T47D (cell line): ENCODE data around the gene CFTR.

ENCODE experiments used
- DNase-seq, 2 experiments: peaks; one replicate each; pipeline versions ENCODE4 v3.0.0 to v3.0.0-alpha.2; 2011 to 2012; ENCODE audit warnings: low read depth in 1 of 2, low spot score in 1 of 2
- JUND ChIP-seq: IDR thresholded peaks from 2 replicates; pipeline ENCODE4 v1.6.1; 2012; ENCODE audit warnings: low read depth
- in situ Hi-C: cut with HindIII; loops from 2 replicates; pipeline ENCODE4 v1.10.0; 2016; ENCODE audit warnings: low sequenced_read_pairs, low pct_unique_long_range_greater_than_20kb

Gene CFTR

DNA sequence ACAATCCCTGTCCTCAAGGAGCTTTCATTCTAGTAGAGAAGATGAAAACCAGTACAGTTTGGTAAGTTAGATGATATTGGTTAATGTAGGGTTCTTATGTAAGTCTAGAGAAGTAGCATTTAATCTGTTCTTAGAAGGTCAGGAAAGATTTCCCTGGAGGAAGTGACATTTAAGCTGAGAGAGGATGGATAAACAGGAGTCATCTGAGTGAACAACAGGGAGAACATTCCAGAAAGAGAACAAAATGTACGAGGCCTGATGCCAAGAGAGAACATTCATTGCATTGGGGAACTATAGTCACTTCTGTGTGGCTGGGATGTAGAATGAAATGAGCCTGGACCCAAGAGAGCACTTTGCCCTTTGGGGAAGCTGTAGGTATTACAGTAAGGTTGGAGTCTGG lies 88.0 kb downstream of the CFTR start:
- in situ Hi-C loops, result no loop called here
- DNase-seq, result no peak
- no peak for TF ChIP-seq JUND

DNA sequence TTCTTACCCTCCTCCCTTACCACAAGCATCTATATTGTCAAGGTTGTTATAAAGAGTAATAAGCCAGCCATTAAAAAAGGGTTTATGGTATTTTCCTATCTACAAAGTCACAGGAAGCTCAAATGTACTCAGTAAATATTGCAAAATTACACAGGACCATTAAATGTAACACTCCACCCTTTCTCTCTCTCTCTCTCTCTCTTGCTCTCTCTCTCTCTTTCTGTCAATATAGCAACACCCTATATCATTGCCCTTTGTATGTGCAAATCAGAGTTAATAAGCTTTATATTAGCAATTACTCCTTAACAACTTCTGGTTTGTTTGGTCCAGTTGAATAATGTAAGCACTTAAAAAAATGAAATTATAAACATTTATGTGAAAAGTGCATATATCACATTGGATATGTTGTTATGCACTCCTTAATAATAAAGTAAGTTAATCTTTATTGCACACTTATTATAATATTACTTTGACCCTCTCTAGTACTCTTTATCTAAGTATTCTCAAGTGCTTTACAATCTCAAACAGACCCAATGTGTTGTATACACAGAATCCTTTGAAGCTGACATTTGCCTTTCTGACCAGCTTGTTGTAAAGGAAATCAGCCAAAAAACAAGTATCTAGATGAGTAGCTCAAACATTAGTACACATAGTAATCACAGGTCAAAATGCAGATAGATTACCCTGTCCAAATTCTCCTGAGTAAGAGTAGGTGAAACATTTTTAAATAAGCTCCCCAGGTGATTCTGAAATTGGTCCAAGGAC lies 93.2 kb downstream of the CFTR start:
- no peak for TF ChIP-seq JUND
- DNase-seq, result no peak
- in situ Hi-C loops, result no loop called here

DNA sequence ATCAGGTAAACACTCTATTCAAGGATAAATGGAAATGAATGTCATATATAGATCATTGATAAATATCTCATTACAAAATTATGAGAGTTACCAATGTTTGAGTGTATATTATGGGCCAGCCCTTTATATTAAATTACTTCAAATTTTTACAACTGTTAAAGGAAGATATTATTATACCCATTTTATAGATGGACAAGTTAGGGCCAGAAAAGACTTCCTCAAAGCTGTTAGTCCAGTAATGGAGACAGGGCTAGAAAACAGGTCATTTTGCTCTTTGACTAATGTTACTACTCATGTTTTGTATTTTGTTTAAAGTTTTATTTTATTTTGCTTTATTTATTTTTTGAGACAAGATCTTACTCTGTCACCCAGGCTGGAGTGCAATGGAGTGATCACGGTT lies 101.6 kb downstream of the CFTR start:
- no peak for DNase-seq
- no peak for TF ChIP-seq JUND
- in situ Hi-C loops, result no loop called here

DNA sequence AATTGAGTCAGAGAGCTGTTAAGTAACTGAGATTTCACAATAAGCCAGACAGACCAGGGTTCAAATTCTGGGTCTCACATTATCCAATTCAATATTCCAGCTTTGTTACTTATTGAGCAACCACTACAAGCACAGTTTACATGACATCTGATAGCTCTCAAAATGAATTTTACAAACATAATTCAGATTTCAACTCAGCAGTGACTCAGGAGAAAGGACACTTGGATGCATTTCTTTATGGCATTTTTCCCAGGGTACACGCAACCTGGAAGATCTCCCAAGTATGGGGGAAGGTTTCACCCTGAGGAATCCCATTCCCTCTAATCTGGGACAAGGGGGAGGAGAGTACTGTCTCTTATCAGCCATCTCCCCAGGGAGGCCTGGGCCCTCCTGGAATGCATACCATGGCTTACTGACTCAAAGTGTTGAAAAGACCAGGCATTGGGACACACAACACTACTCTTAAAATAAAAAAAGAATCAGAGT lies 102.4 kb downstream of the CFTR start:
- peak in 1 of 2 experiments; percentile 1 for DNase-seq
- in situ Hi-C loops, result no loop called here
- no peak for TF ChIP-seq JUND

DNA sequence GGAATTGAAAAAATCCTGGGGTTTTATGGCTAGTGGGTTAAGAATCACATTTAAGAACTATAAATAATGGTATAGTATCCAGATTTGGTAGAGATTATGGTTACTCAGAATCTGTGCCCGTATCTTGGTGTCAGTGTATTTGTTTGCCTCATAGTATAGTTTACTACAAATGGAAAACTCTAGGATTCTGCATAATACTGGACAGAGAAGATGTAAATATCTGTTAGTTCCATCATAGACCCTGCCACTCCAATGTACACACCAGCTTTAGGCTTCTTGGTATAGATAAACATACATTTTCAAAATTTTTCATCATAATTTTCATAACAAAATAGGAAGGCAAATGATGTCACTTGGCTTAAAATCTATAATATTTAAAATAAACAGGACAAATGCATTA lies 108.1 kb downstream of the CFTR start:
- DNase-seq, result no peak
- in situ Hi-C loops, result no loop called here
- TF ChIP-seq JUND, result no peak

DNA sequence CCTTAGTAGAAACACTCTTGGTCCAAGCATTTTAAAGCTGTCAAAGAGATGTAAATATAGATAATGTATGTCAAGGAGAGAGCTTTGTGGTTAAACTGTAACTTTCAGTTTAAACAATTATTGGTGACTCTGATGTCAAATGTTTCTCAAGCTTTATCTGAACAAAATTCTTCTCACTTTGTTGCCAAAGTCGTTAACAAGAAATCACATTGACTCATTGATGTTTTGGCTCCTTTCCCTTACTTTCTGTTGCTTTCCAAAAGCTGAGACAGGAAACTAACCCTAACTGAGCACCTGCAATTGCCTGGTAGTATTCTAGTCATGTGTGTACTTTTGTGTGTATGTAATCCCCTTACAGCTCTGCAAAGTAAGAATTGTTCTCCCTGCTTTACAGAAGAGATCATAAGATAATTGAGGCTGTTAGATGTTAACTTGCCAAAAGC lies 108.5 kb downstream of the CFTR start:
- DNase-seq, result peak in 1 of 2 experiments; percentile 65
- TF ChIP-seq JUND, result no peak
- in situ Hi-C loops, result no loop called here

DNA sequence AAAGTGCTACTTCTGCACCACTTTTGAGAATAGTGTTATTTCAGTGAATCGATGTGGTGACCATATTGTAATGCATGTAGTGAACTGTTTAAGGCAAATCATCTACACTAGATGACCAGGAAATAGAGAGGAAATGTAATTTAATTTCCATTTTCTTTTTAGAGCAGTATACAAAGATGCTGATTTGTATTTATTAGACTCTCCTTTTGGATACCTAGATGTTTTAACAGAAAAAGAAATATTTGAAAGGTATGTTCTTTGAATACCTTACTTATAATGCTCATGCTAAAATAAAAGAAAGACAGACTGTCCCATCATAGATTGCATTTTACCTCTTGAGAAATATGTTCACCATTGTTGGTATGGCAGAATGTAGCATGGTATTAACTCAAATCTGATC lies 110.4 kb downstream of the CFTR start:
- no peak for TF ChIP-seq JUND
- in situ Hi-C loops, result no loop called here
- DNase-seq, result no peak

DNA sequence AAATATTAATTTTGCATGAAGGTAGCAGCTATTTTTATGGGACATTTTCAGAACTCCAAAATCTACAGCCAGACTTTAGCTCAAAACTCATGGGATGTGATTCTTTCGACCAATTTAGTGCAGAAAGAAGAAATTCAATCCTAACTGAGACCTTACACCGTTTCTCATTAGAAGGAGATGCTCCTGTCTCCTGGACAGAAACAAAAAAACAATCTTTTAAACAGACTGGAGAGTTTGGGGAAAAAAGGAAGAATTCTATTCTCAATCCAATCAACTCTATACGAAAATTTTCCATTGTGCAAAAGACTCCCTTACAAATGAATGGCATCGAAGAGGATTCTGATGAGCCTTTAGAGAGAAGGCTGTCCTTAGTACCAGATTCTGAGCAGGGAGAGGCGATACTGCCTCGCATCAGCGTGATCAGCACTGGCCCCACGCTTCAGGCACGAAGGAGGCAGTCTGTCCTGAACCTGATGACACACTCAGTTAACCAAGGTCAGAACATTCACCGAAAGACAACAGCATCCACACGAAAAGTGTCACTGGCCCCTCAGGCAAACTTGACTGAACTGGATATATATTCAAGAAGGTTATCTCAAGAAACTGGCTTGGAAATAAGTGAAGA lies 112.3 kb downstream of the CFTR start:
- in situ Hi-C loops, result no loop called here
- DNase-seq, result no peak
- no peak for TF ChIP-seq JUND

DNA sequence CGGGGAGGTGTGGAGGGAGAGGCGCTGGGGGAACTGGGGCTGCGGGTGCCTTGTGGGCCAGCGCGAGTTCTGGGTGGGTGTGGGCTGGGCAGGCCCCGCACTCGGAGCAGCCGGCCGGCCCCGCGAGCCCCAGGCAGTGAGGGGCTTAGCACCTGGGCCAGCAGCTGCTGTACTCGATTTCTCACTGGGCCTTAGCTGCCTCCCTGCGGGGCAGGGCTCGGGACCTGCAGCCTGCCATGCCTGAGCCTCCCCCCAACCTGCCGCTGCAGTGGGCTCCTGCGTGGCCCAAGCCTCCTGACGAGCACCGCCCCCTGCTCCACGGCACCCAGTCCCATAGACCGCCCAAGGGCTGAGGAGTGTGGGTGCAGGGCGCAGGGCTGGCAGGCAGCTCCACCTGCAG lies 116.3 kb downstream of the CFTR start:
- in situ Hi-C loops, result no loop called here
- TF ChIP-seq JUND, result no peak
- DNase-seq, result no peak

DNA sequence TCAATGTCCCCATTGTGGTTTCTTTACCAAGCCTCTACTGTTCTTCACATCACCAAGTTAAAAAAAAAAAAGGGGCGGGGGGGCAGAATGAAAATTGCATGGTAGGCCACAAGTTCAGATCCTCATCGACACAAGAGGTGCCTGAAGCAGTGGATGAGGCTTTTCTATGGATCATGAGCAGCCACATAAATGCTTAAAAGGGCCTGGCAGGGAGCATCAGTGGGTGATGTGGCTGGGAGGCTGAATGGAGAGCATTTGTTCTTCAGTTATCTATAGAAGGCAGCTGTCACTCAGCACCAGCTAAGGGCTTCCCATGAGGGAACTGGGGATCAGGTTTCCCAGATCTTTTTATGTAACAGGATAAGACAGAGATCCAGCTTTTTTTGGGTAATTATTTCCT lies 117.9 kb downstream of the CFTR start:
- no peak for DNase-seq
- no peak for TF ChIP-seq JUND
- in situ Hi-C loops, result no loop called here

DNA sequence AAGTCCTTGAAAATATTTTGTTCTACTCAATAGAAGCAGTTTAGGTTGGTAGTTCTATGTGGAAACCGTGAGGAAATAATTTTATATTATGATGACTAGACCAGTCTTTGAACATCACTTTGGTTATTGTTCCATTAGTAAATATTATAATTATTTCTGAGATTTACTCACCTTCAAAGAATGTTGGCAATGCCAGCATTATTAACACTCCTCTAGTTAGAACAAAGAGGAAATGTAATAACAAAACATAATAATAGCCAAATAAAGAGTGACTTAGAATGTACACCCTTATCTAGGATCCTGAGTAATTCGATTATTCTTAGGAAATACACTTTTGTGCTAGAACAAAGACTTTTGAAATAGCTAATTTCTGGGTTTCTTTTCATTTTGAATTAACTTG lies 121.1 kb downstream of the CFTR start:
- TF ChIP-seq JUND, result no peak
- in situ Hi-C loops, result no loop called here

DNA sequence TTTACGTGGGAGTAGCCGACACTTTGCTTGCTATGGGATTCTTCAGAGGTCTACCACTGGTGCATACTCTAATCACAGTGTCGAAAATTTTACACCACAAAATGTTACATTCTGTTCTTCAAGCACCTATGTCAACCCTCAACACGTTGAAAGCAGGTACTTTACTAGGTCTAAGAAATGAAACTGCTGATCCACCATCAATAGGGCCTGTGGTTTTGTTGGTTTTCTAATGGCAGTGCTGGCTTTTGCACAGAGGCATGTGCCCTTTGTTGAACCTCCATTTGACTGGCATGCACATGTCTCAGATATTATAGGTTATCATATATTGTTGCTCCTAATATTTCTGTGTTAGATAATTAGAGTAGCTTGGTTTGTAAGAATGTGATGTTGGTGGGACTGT lies 123.8 kb downstream of the CFTR start:
- in situ Hi-C loops, result no loop called here
- no peak for TF ChIP-seq JUND
- no peak for DNase-seq

More for the DNA sequence above, 121.1 kb downstream of the CFTR start:
- DNase-seq, result no peak

DNA sequence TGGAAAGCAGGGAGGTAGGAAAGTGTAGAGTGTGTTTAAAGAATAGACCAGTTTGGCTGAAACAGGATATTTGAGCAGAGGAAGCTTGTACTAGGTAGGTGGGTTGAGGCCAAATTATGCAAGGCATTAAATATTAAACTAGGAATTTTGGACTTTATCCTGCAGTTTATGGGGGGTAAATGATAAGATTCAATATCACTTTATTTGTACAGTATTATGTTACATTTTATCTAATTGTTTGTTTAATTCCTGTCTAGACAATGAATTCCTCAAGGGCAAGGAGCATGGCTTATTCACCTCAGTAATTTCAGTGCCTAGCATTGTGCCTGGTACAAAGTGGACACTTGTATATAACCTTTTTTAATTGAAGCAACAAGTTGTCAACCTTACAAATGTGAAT lies 125.9 kb downstream of the CFTR start:
- in situ Hi-C loops, result no loop called here
- DNase-seq, result no peak
- TF ChIP-seq JUND, result no peak
